IMR-90 (cell line): Measurements from ENCODE around the gene NUBP2. TPM values are rescaled to one million over a fixed set of nuclear protein-coding genes. Genes with fewer than 3 reads are reported as not detected.

Experiments used
- ATAC-seq: fragments of 200-7000 bp; cut with Tn5 transposase; 2 replicates; pipeline ENCODE4 v1.9.1; 2020; ENCODE audit warnings: low read depth, mild to moderate bottlenecking, moderate library complexity
- BruUV-seq: library from RNA; stranded (reverse); fragments of 400-500 nt; replicated peaks from 2 replicates; lab custom pipeline; 2021; lab: Mats Ljungman, UMichigan
- CTCF ChIA-PET: fragments of 300-600 bp; formaldehyde crosslinking; extraction: SDS; loops from one replicate; lab custom pipeline; 2021; ENCODE audit warnings: antibody characterized with exemption; lab: Yijun Ruan, JAX
- POLR2A ChIA-PET: fragments of 300-600 bp; sonication (Branson Sonifier 250); formaldehyde crosslinking; loops from one replicate; lab custom pipeline; 2022; ENCODE audit warnings: antibody characterized with exemption; ENCODE audit not compliant: unreplicated experiment; lab: Charles Lee
- DNase-seq: peaks from one replicate; pipeline ENCODE4 v3.0.0; 2013
- H2AFZ ChIP-seq: replicated peaks from 2 replicates; pipeline ENCODE3; 2013; ENCODE audit warnings: low read length, mild to moderate bottlenecking; ENCODE audit not compliant: poor library complexity
- H2AK5ac ChIP-seq: 2 replicates; pipeline ENCODE4 v1.6.1; 2013; ENCODE audit warnings: low read depth, low read length, inconsistent platforms
- H2AK9ac ChIP-seq: replicated peaks from 2 replicates; pipeline ENCODE3; 2013; ENCODE audit warnings: mild to moderate bottlenecking, low read depth, low read length, moderate library complexity; ENCODE audit not compliant: poor library complexity
- H2BK120ac ChIP-seq: 2 replicates; pipeline ENCODE4 v1.6.1; 2013; ENCODE audit warnings: low read depth, low read length, inconsistent platforms
- H2BK15ac ChIP-seq: 3 replicates; pipeline ENCODE4 v1.6.1; 2013; ENCODE audit warnings: low read depth, low read length, inconsistent platforms
- H2BK20ac ChIP-seq: 2 replicates; pipeline ENCODE4 v1.6.1; 2013; ENCODE audit warnings: low read depth, mild to moderate bottlenecking, inconsistent platforms, low read length, moderate library complexity
- H2BK5ac ChIP-seq: 2 replicates; pipeline ENCODE4 v1.6.1; 2013; ENCODE audit warnings: mild to moderate bottlenecking, low read depth, low read length, inconsistent platforms; ENCODE audit not compliant: poor library complexity, severe bottlenecking
- H3K14ac ChIP-seq: replicated peaks from 2 replicates; pipeline ENCODE4 v1.6.1; 2013; ENCODE audit warnings: low read depth, low read length, inconsistent platforms
- H3K18ac ChIP-seq: 2 replicates; pipeline ENCODE4 v1.6.1; 2013; ENCODE audit warnings: low read depth, low read length, control low read depth
- H3K23ac ChIP-seq: 2 replicates; pipeline ENCODE4 v1.6.1; 2013; ENCODE audit warnings: low read depth, low read length, inconsistent platforms
- H3K27ac ChIP-seq: 2 replicates; pipeline ENCODE4 v1.5.1; 2013; ENCODE audit warnings: mild to moderate bottlenecking, control low read depth, low read length; ENCODE audit not compliant: insufficient read depth
- H3K27me3 ChIP-seq: 2 replicates; pipeline ENCODE4 v1.6.1; 2013; ENCODE audit warnings: low read length; ENCODE audit not compliant: control insufficient read depth, insufficient read depth
- H3K36me3 ChIP-seq: 2 replicates; pipeline ENCODE4 v1.6.1; 2013; ENCODE audit warnings: low read length, mixed read lengths; ENCODE audit not compliant: control insufficient read depth, insufficient read depth
- H3K4ac ChIP-seq: 2 replicates; pipeline ENCODE4 v1.6.1; 2013; ENCODE audit warnings: low read depth, low read length, inconsistent platforms
- H3K4me1 ChIP-seq: 2 replicates; pipeline ENCODE4 v1.6.1; 2013; ENCODE audit warnings: low read length, mixed read lengths; ENCODE audit not compliant: control insufficient read depth, insufficient read depth
- H3K4me2 ChIP-seq: 2 replicates; pipeline ENCODE4 v1.6.1; 2013; ENCODE audit warnings: low read depth, mild to moderate bottlenecking, control low read depth, low read length, moderate library complexity
- H3K4me3 ChIP-seq: 2 replicates; pipeline ENCODE4 v1.5.1; 2013; ENCODE audit warnings: low read depth, mild to moderate bottlenecking, control low read depth, low read length, moderate library complexity; ENCODE audit not compliant: insufficient read depth
- H3K56ac ChIP-seq: 2 replicates; pipeline ENCODE4 v1.6.1; 2013; ENCODE audit warnings: low read length, inconsistent platforms; ENCODE audit not compliant: insufficient read depth; ENCODE audit errors: extremely low read depth
- H3K79me1 ChIP-seq, 2 experiments: 2 replicates each; pipeline ENCODE4 v1.6.1; 2013; ENCODE audit warnings: low read length in 2 of 2, inconsistent platforms in 1 of 2, low read depth in 1 of 2
- H3K9ac ChIP-seq: 2 replicates; pipeline ENCODE4 v1.6.1; 2013; ENCODE audit warnings: low read depth, low read length, control low read depth
- H3K9me1 ChIP-seq: 2 replicates; pipeline ENCODE4 v1.6.1; 2013; ENCODE audit warnings: low read length, inconsistent platforms; ENCODE audit not compliant: insufficient read depth
- H3K9me3 ChIP-seq: 2 replicates; pipeline ENCODE4 v1.6.1; 2013; ENCODE audit warnings: low read length; ENCODE audit not compliant: control insufficient read depth, insufficient read depth
- H4K20me1 ChIP-seq: 2 replicates; pipeline ENCODE4 v1.6.1; 2013; ENCODE audit warnings: low read length, inconsistent platforms; ENCODE audit not compliant: insufficient read depth
- H4K5ac ChIP-seq: 2 replicates; pipeline ENCODE4 v1.6.1; 2013; ENCODE audit warnings: mild to moderate bottlenecking, low read depth, low read length, control low read depth
- H4K8ac ChIP-seq, 2 experiments: 2 replicates each; pipeline ENCODE4 v1.6.1; 2013; ENCODE audit warnings: low read depth in 2 of 2, low read length in 2 of 2, control low read depth in 1 of 2, inconsistent platforms in 1 of 2
- H4K91ac ChIP-seq: 2 replicates; pipeline ENCODE4 v1.6.1; 2013; ENCODE audit warnings: low read depth, low read length, inconsistent platforms; ENCODE audit not compliant: insufficient read depth
- CHD1 ChIP-seq: IDR thresholded peaks from 2 replicates; pipeline ENCODE4 v1.6.1; 2012; ENCODE audit warnings: low read depth, low read length, improper control_type of control experiment
- POLR2A ChIP-seq: IDR thresholded peaks from 2 replicates; pipeline ENCODE4 v1.6.1; 2012; ENCODE audit warnings: mild to moderate bottlenecking, low read depth, low read length
- RAD21 ChIP-seq: IDR thresholded peaks from 2 replicates; pipeline ENCODE4 v1.6.1; 2012; ENCODE audit warnings: low read length, improper control_type of control experiment
- RFX5 ChIP-seq: IDR thresholded peaks from 2 replicates; pipeline ENCODE4 v1.8.0; 2012; ENCODE audit warnings: low read depth, mild to moderate bottlenecking, low read length, moderate library complexity
- SMC3 ChIP-seq: fragments of 150-350 bp; IDR thresholded peaks from 2 replicates; pipeline ENCODE4 v1.6.1; 2016; ENCODE audit warnings: low read depth, mild to moderate bottlenecking, antibody characterized with exemption, low read length, moderate library complexity
- WGBS, 2 experiments: methylation state at CpG; one replicate each; pipeline versions ENCODE4 v1.1.5 to v1.1.7; 2013; ENCODE audit warnings: missing lambda C conversion rate in 2 of 2; ENCODE audit not compliant: insufficient read length in 1 of 2; ENCODE audit errors: extremely low coverage in 2 of 2; 5-methylcytosine and 5-hydroxymethylcytosine counted together
- dilution Hi-C: fragments of 300-500 bp; cut with HindIII; formaldehyde crosslinking; loops from one replicate; pipeline ENCODE4 v1.14.3; 2018; ENCODE audit warnings: low sequenced_read_pairs; ENCODE audit not compliant: unreplicated experiment
- in situ Hi-C: fragments of 300-500 bp; cut with MboI; formaldehyde crosslinking; loops from 3 replicates; pipeline ENCODE4 v1.14.3; 2019; ENCODE audit warnings: low sequenced_read_pairs, inconsistent platforms, mixed read lengths
- intact Hi-C: fragments of 100-400 bp; cut with micrococcal nuclease; formaldehyde crosslinking; loops from 2 replicates; pipeline ENCODE4 v1.10.0; 2022
- polyA plus RNA-seq, 3 experiments: library from polyadenylated mRNA; depleted of rRNA; stranded (reverse); fragments of >200 nt; gene quantifications; 2 replicates each; pipeline ENCODE4 v1.2.3, GENCODE V29; 2012; ENCODE audit warnings: low replicate concordance in 1 of 3
- total RNA-seq: library from RNA; depleted of rRNA; stranded (reverse); fragments of >200 nt; gene quantifications from 2 replicates; pipeline ENCODE4 v1.2.3, GENCODE V29; 2012

The NUBP2 gene
- total and polyA plus RNA-seq, 2 of the 4 experiments (the other 2 are of a cell fraction): 62.6 to 131 TPM

DNA sequence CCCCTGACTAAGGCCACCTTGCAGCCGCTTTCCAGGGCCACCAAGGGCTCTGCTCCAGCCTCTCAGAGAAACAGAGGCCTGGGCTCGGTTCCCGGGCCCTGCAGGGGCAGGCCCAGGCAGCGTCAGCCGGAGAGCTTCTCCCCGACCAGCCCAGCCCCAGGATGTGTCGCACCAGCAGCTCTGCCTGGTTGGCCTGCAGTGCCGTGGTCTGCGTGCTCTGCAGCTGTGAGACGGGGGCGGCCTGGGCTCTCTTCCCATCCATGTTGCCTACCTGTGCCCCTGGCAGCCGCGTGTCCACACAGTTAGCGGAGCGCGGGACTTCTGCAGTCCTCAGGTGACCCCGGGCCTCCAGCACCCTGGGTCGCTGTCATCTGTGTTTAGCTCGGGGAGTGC, 5.9 kb downstream of the NUBP2 start:
- Histone ChIP-seq H2BK5ac (no peak overlapping the region), H3K36me3 (peaks cover 36% of the 10 kb centered on the region), H2BK20ac (no peak overlapping the region), H2AFZ (no peak overlapping the region), H4K91ac (no peak overlapping the region), H2AK9ac (no peak overlapping the region), H2BK120ac (no peak overlapping the region), H3K9me3 (no peaks in the 10 kb centered on the region), H3K9me1 (peaks cover 4% of the 10 kb centered on the region; the same call in 1 of the 2 replicates), H4K20me1 (peaks cover 37% of the 10 kb centered on the region), H3K23ac (no peak overlapping the region), H3K56ac (no peak overlapping the region), H3K4me2 (no peak overlapping the region), H3K4me1 (no peaks in the 10 kb centered on the region), H3K18ac (no peak overlapping the region), H3K27ac (no peak overlapping the region), H2BK15ac (no peak overlapping the region), H3K9ac (no peak overlapping the region), H3K4me3 (no peak overlapping the region), H3K14ac (no peak overlapping the region), H4K5ac (no peak overlapping the region), H3K4ac (no peak overlapping the region), H4K8ac (no peak overlapping the region), H3K79me1 (peaks cover 12 to 34% of the 10 kb centered on the region in 2 experiments; a peak in 3 of 4 replicates), H2AK5ac (no peak overlapping the region), H3K27me3 (no peaks in the 10 kb centered on the region)
- dilution Hi-C loops: no loop called here
- WGBS, 2 experiments: 79% methylated on average over 15 of the region's 19 CpGs; no CpG with 5 or more reads in 1 of the 2 experiments
- ChIA-PET CTCF (no interaction called here), POLR2A (no interaction called here)
- DNase-seq (no peak), ATAC-seq (no peak)
- no TSS peak for BruUV-seq
- intact Hi-C loops: no loop called here
- no peak for TF ChIP-seq SMC3
- TF ChIP-seq RAD21: no peak
- no peak for TF ChIP-seq POLR2A
- no peak for TF ChIP-seq CHD1
- TF ChIP-seq RFX5: no peak
- in situ Hi-C loops: no loop called here
